Psoas muscle (tissue), 8 donors: ENCODE measurements around the gene LMNTD2. TPM values are rescaled to one million over a fixed set of nuclear protein-coding genes. Genes with fewer than 3 reads are reported as not detected.

Experiments used
- ATAC-seq, 4 donors: fragments of 200-7000 bp; cut with Tn5 transposase; one replicate each; pipeline ENCODE4 v1.9.1; 2020; ENCODE audit warnings: moderate library complexity in 3 of 4, mild to moderate bottlenecking in 2 of 4
- DNase-seq, 2 donors: peaks; one replicate each; pipeline ENCODE4 v3.0.0-alpha.2; 2020
- H3K27ac ChIP-seq: fragments of 200-600 bp; one replicate; pipeline ENCODE4 v1.8.0; 2022
- H3K27me3 ChIP-seq, 3 donors: fragments of 200-600 bp in 1 of 3; one replicate each; pipeline versions ENCODE4 v1.6.1 to v1.8.0; 2013 to 2022; ENCODE audit warnings: low read length in 2 of 3, mild to moderate bottlenecking in 2 of 3, moderate library complexity in 1 of 3; ENCODE audit not compliant: insufficient read depth in 3 of 3
- H3K36me3 ChIP-seq, 2 donors: fragments of 200-600 bp in 1 of 2; one replicate each; pipeline versions ENCODE4 v1.6.1 to v1.8.0; 2013 to 2022; ENCODE audit warnings: low read depth in 1 of 2, mild to moderate bottlenecking in 1 of 2, moderate library complexity in 1 of 2; ENCODE audit not compliant: insufficient read depth in 1 of 2
- H3K4me1 ChIP-seq: fragments of 200-600 bp; one replicate; pipeline ENCODE4 v1.8.0; 2022
- H3K4me3 ChIP-seq: fragments of 200-600 bp; one replicate; pipeline ENCODE4 v1.8.0; 2022; ENCODE audit warnings: mild to moderate bottlenecking
- H3K9me3 ChIP-seq: fragments of 200-600 bp; one replicate; pipeline ENCODE4 v1.8.0; 2022
- CTCF ChIP-seq: fragments of 200-600 bp; IDR thresholded peaks from one replicate; pipeline ENCODE4 v1.8.0; 2022; ENCODE audit warnings: antibody characterized with exemption
- WGBS, 3 donors: extraction: QIAGEN DNeasy Blood & Tissue Kit; methylation state at CpG; one replicate each; pipeline versions ENCODE4 v1.1.6 to v1.1.7; 2013; 5-methylcytosine and 5-hydroxymethylcytosine counted together
- intact Hi-C, 2 donors: fragments of 100-400 bp; cut with DNase I; formaldehyde crosslinking; loops; one replicate each; pipeline versions ENCODE4 v1.11.0 to v1.14.2; 2022
- polyA plus RNA-seq, 3 donors: library from polyadenylated mRNA; stranded (reverse); fragments of 200-250 nt; gene quantifications; one replicate each; pipeline ENCODE4 v1.2.3, GENCODE V29; 2013
- total RNA-seq, 4 donors: library from RNA; stranded (reverse); fragmentation: NEBNext Ultra II Directional in 2 of 4; extraction: Animal tissue kit (Norgen Biotek cat#: 25700) in 2 of 4; gene quantifications; one replicate each; pipeline versions ENCODE4 v1.2.1 to v1.2.4, GENCODE V29; 2021 to 2023
- donor health status: healthy with polysubstance abuse.
- donor health status: DM: no; HTN: no; CAD: no; lungs with moderate emphysema.
- donor health status: Bipolar disorder and iron deficiency.
- donor health status: healthy.
- donor health status: DM: yes; HTN: yes; CAD: no.
- donor health status: DM: no; HTN: no; CAD: no.
- donor health status: DM: no; HTN: no; CAD: no.
- donor health status: DM: yes; HTN: yes; CAD: no.

Gene LMNTD2
- total and polyA plus RNA-seq, 7 donors, result 0.04 to 0.27 (median 0.12) TPM; not detected in 2

GRCh38 chr11:601573-602245, 41.2 kb upstream of the LMNTD2 start:
- no peak for TF ChIP-seq CTCF
- ATAC-seq, result no peak
- Histone ChIP-seq H3K27me3 (no peaks in the 10 kb centered on the region), H3K36me3 (peaks cover 9 to 98% of the 10 kb centered on the region in 2 donors), H3K9me3 (no peaks in the 10 kb centered on the region), H3K4me1 (no peaks in the 10 kb centered on the region), H3K27ac (no peak overlapping the region), H3K4me3 (no peak overlapping the region)
- 90 to 91% (median 90%) methylated on average over 23 of the region's 23 CpGs for WGBS, 3 donors
- DNase-seq, result no peak
- intact Hi-C loops, result no loop called here

- intact Hi-C loops, result no loop called here
- TF ChIP-seq CTCF, result no peak
- DNase-seq, result no peak
- no peaks in the 10 kb centered on the region for H3K4me1 ChIP-seq
- WGBS, 3 donors, result 91 to 94% (median 94%) methylated on average over 26 to 30 of the region's 30 CpGs
- no peaks in the 10 kb centered on the region for H3K9me3 ChIP-seq
- H3K36me3 ChIP-seq, result peaks cover 5 to 98% of the 10 kb centered on the region in 2 donors
- H3K27ac ChIP-seq, result no peak overlapping the region
- no peak overlapping the region for H3K4me3 ChIP-seq
- peak in 1 of 4 donors; percentile 25 for ATAC-seq
- H3K27me3 ChIP-seq, result no peaks in the 10 kb centered on the region
Measured at GRCh38 chr11:598005-598680, 37.6 kb upstream of the LMNTD2 start.

- Histone ChIP-seq H3K4me1 (no peaks in the 10 kb centered on the region), H3K36me3 (peaks cover 5 to 99% of the 10 kb centered on the region in 2 donors), H3K4me3 (no peak overlapping the region), H3K27ac (no peak overlapping the region), H3K27me3 (no peaks in the 10 kb centered on the region), H3K9me3 (no peaks in the 10 kb centered on the region)
- no peak for TF ChIP-seq CTCF
- peak in 1 of 4 donors; percentile 13 for ATAC-seq
- intact Hi-C loops, result no loop called here
- no peak for DNase-seq
- 85 to 90% (median 90%) methylated on average over 28 to 29 of the region's 29 CpGs for WGBS, 3 donors
Measured at GRCh38 chr11:597166-597725, 36.7 kb upstream of the LMNTD2 start.

- no peaks in the 10 kb centered on the region for H3K27me3 ChIP-seq
- no peak overlapping the region for H3K4me3 ChIP-seq
- H3K36me3 ChIP-seq, result peaks cover 5 to 99% of the 10 kb centered on the region in 2 donors
- 85 to 96% (median 89%) methylated on average over 10 of the region's 10 CpGs for WGBS, 3 donors
- intact Hi-C loops, result no loop called here
- ATAC-seq, result no peak
- no peaks in the 10 kb centered on the region for H3K9me3 ChIP-seq
- no peak for TF ChIP-seq CTCF
- no peak overlapping the region for H3K27ac ChIP-seq
- no peaks in the 10 kb centered on the region for H3K4me1 ChIP-seq
- DNase-seq, result no peak
Measured at GRCh38 chr11:596374-596773, 35.8 kb upstream of the LMNTD2 start.
